EH (cell line): ENCODE data around the gene RASAL1.

Source experiments
- DNase-seq: peaks from one replicate; pipeline ENCODE4 v3.0.0-alpha.2; 2015; ENCODE audit warnings: low read depth

The RASAL1 gene

GRCh38 chr12:113096675-113097461 lies 38.7 kb downstream of the RASAL1 start:
- no peak for DNase-seq

DNA sequence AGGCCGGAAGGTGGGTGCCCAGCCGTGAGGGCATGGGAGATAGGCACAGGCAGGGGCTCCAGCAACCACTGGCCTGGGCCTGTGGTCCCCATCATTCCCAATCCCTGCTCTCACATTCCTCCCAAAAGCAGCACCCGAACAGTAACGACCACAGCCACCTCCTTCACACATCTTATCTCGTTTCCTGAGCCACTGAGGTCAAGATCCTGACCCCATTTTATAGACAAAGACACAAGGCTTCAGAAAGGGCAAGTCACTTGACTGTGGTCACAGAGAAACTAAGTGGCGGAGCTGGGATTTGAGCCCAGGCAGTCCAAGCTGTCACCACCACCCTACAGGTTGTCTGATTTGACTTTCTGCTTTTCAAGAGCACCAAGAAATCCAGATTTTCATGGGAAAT lies 40.2 kb downstream of the RASAL1 start:
- DNase-seq = no peak

GRCh38 chr12:113094738-113095137 lies 40.8 kb downstream of the RASAL1 start:
- no peak for DNase-seq

GRCh38 chr12:113093409-113094101 lies 42.0 kb downstream of the RASAL1 start:
- DNase-seq = no peak

DNA sequence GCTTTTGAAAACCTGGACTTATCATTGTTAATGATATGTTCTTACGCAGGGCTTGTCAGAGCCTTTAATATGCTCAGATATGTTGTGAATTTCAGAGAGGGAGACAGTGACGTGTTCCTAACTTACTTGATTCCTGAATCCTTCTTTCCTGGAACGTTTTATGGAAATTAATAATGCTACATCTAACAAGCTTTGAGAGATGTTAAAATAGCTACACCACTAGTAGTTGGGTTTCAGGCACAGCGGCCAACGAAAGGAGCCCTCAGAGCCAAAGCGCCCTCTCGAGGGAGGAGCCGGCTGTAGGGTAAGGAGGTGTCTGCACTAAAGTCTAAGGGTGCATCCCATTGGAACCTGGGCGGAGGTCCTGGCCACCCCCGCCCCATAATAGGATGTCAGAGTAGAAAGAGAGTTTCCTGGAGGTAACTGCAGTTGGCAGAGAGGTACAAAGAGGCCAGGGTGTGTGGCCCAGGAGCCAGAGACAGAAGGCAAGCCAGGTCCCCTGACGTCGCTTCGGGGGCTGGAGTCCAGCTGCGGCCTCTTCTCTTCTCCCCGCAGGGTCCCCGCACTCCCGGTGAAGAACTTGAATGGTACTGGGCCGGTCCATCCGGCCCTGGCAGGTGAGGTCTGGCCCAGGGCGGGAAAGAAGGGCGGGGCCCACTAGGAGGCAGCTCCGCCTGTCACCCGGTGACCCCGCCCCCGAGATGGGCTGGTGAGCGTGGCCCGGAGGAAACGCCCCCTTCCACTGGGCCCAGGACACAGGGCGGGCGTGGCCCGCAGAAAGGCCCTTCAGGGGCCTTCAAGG lies 42.8 kb downstream of the RASAL1 start:
- no peak for DNase-seq

DNA sequence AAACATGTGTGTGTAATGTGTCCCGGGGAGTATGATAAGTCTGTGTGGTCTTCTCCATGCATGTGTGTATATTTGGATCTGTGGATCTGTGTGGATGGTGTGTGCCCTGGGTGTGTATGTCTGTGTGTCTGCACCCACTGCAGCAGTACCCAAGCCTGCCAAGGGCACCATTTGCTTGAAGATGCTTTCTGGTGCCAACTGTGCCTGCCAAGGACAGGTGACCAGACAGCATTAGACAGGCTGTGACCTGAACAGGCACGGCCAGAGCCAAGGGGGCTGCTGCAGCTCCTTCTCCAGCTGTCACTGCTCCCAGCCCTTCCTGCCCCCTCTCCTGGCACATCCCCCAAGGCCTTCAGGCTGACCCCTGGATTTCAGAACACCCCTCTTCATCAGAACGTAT lies 44.1 kb downstream of the RASAL1 start:
- DNase-seq = no peak

DNA sequence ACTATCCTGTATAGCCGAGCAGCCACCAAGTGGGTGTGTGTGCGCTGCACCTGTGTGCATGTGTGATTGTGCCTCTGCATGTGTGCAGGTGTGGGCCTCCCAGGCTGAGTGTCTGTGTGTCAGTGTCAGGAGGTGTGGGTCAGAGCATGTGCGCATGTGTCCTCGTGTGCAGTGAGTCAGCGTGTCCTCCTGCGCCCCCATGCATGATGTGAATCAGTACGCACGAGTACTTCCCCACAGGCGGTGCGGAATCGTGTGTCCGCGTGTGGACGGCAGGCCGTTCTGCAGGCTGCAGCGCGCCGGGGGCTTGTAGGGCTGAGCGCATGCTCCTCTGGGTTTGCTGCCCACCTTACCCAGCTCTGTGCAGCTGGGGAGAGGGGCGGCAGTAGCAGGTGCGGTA lies 44.8 kb downstream of the RASAL1 start:
- no peak for DNase-seq

DNA sequence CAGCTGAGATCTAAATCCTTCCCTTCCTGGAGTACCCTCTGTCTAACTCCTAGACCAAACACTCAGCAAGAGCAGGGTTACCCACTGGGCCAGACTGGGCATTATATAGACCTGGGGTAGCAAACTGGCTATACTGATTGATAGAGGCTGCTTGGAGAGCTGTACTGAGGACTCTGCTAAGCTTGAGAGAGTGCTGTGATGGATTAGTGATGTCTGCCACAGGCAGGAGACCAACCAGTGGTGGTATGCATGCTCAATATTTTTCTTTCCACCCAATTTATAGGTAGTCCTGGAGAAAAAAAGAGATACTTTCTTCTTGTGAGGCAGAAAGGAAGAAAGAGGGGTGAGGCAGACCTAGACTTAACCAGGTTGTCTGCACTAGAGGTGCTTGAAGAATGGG lies 45.7 kb downstream of the RASAL1 start:
- DNase-seq = no peak

- no peak for DNase-seq
These were observed 46.4 kb downstream of the RASAL1 start for GRCh38 chr12:113088971-113089756.

GRCh38 chr12:113088037-113088436 lies 47.5 kb downstream of the RASAL1 start:
- DNase-seq = no peak

- no peak for DNase-seq
These were observed 48.4 kb downstream of the RASAL1 start for GRCh38 chr12:113087193-113087592.

GRCh38 chr12:113086249-113087164 lies 49.1 kb downstream of the RASAL1 start:
- DNase-seq = no peak

- no peak for DNase-seq
These were observed 51.6 kb downstream of the RASAL1 start for GRCh38 chr12:113083863-113084435.

- no peak for DNase-seq
These were observed 52.9 kb downstream of the RASAL1 start for GRCh38 chr12:113082486-113083148.

DNA sequence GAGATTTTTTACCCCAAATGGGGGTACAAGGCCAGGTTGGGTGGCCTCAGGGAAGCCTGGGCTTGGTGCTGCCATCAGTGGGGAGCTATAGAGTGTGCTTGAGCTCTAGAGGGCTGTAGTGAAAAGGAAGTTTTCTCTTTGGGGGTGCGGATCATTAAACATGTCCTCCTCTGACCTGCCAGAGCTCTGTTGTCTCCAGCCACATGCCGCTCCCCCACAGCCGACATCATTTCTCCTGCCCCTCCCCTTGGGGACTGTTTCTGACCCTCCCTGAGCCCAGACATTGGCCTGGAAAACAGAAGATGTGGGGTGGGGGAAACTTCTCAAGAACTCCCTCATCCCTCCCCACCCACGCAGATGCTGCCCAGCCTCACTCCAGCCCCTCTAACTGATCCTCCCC lies 53.7 kb downstream of the RASAL1 start:
- DNase-seq = no peak

DNA sequence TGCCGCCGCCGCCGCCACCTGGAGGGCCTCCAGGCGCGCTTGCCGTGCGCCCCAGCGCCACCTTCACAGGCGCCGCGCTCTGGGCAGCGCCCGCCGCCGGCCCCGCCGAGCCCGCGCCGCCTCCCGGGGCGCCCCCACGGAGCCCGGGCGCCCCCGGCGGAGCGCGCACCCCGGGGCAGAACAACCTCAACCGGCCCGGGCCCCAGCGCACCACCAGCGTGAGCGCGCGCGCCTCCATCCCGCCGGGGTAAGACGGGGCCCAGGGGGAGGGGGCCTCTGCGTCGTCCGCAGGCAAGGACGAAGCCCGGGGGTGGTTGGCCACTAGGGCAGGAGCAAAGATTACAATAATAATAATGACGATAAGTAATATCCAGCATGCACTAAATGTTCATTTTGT lies 57.7 kb downstream of the RASAL1 start:
- DNase-seq = no peak

DNA sequence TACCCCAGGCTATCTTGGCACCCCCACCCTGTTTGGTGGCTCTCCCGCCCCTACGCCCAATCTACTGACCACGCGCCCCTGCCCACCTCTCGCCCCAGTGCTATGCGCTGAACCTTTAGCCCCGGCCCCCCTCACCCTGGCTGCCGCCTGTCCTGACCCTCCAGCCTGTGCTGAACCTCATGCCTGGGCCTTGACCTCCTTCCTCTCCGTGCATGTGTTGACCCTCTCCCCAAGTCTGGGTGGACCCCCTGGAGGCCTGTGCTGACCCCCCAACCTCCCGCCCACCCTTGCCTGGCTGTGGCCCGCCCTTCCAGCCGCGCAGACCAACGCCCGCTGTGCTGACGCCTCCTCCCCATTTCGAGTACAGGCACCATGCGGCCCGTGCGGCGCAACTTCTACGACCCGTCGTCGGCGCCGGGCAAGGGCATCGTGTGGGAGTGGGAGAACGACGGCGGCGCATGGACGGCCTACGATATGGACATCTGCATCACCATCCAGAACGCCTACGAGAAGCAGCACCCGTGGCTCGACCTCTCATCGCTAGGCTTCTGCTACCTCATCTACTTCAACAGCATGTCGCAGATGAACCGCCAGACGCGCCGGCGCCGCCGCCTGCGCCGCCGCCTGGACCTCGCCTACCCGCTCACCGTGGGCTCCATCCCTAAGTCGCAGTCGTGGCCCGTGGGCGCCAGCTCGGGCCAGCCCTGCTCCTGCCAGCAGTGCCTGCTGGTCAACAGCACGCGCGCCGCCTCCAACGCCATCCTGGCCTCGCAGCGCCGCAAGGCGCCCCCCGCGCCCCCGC lies 58.3 kb downstream of the RASAL1 start:
- DNase-seq = no peak

- DNase-seq = no peak
These were observed 60.4 kb downstream of the RASAL1 start for GRCh38 chr12:113075137-113075683.

DNA sequence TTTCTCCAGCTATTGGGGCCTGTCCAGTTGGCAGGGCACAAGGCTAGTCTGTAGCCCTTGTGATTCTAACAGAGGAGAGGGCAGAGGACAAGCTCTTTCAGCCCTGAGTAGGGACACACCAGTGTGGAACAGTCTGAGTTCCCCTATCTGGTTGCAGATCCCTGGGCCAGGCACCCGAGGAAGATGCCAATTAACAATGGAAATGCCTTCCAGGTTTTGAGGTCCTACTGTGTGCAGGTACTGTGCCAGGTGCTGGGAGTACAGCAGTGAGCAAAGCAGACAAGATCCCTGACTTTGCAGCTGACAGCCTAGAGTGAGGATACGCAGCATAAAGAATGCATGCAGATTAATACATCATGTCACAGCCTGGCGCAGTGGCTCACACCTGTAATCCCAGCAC lies 62.0 kb downstream of the RASAL1 start:
- no peak for DNase-seq
